GM19025 (cell line): ENCODE measurements around the gene TTBK2.

Experiments
- ATAC-seq: cut with Tn5 transposase; IDR thresholded peaks from one replicate; pipeline ENCODE4 v1.9.1; 2021; ENCODE audit warnings: mild to moderate bottlenecking, low read depth, moderate library complexity; ENCODE audit not compliant: unreplicated experiment

Gene TTBK2

DNA sequence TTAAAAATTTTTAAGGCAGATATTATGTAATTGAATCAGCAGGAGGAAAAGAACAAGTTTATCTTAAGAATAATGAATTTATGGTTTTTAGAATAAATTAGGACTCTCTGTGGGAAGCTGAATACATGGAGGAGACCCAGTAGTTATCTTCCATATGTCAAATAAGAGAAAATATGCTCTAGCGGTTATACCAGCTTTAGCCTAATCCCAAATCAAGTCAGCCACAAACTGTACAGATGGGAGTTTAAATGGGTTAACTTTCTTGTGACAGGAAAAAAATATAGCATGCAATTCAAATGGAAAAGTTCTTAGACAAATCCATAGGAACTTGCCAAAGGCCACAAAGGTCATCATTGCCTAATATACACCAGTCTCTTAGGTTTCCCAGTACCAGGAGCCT lies 84.3 kb downstream of the TTBK2 start:
- ATAC-seq: no peak

DNA sequence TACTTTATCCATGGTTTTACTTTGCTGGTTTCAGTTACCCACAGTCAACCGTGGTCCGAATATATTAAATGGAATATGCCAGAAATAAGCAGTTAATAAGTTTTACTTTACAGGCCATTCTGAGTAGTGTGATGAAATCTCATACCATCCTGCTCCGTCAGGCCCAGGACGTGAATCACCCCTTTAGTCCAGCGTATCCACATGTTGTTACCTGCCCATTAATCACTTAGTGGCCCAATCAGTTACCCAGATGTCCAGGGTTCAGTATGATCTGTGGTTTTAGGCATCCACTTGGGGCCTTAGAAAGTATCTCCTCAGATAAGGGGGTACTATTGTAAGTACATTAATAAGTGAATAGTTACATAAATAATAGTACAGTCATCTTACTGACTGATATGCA lies 88.0 kb downstream of the TTBK2 start:
- ATAC-seq: no peak

DNA sequence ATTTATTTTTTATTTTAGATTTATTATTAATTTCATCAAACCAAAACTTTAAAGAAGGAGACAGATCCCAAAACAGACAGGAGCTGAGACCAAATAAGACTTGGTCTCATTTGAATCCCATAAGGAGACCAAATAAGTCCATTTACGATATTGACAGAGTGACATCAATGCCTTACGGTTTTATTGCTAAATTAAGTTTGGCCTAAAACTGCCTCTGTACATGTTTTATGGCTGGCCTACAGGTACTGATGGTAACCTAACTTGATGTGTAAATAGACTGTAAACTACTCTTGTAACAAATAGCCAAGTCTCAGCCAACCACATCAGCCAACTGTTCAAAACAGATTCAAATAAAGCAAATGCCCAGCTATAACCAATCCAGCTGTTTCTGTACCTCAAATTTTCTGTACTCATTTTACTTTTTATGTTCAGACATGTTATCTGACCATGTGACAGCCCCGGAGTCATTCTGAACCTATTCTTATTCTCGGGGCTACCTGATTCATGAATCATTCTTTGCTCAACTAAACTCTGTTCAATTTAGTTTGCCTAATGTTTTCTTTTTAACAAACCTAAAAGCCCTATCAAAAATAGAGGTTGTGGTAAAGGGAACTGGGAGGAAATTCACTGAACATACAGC lies 94.2 kb downstream of the TTBK2 start:
- ATAC-seq: no peak

GRCh38 chr15:42825599-42825998 lies 95.0 kb downstream of the TTBK2 start:
- ATAC-seq: no peak

DNA sequence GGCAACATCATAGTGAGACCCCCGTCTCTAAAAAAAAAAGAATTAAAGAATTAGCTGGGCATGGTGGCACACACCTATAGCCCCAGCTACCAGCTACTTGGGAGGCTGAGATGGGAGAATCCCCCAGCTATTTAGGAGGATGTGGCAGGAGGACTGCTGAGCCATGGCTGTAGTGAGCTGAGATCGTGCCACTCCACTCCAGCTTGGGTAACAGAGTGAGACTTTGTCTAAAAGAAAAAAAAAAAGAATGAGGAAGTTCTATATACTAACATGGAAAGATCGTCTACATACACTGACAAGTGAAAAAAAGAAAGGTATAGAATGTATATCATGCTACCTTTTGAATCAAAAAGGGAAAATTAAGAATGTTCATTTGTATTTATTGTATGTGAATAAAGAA lies 99.8 kb downstream of the TTBK2 start:
- no peak for ATAC-seq

DNA sequence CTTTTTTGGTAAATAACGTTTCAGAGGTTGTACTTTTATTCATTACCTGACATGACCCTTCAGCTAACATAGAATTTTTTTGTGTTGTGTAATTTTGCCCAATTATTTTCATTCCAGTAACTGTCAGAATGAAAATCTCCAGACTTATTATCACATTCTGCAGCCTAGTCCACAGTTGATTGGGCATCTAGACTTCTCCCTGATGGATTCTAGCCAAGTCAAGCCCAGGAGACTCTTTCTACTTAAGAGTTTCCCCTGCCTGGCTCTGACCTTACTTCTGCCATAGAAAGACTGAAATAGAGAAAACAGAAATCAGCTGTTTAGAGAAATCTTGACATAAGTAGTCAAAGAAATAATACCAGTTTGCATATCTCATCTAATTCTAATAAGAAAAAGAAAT lies 100.8 kb downstream of the TTBK2 start:
- no peak for ATAC-seq

GRCh38 chr15:42811433-42811832 lies 109.1 kb downstream of the TTBK2 start:
- no peak for ATAC-seq

GRCh38 chr15:42808913-42809312 lies 111.7 kb downstream of the TTBK2 start:
- ATAC-seq: no peak

- ATAC-seq: no peak
Measured at GRCh38 chr15:42805266-42805665, 115.3 kb downstream of the TTBK2 start.

DNA sequence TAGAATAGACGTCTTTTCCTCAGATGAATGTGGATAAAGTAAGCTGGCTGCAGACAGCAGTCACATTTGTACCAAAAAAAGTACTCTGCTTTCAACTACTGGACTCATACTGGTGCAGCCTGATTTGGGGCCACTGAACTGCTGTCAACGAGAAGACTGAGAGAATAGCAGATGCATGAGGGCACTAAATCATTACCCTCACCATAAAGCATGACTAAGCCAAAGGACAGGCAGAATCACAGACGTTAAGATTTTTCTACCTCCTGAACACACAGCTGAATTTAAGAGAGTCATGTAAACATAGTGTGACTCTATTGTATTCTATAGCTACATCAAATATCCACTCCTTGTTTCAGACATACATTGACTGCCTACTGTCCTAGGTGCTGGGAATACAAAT lies 115.8 kb downstream of the TTBK2 start:
- no peak for ATAC-seq

- ATAC-seq: no peak
Measured at GRCh38 chr15:42803436-42803835, 117.1 kb downstream of the TTBK2 start.

DNA sequence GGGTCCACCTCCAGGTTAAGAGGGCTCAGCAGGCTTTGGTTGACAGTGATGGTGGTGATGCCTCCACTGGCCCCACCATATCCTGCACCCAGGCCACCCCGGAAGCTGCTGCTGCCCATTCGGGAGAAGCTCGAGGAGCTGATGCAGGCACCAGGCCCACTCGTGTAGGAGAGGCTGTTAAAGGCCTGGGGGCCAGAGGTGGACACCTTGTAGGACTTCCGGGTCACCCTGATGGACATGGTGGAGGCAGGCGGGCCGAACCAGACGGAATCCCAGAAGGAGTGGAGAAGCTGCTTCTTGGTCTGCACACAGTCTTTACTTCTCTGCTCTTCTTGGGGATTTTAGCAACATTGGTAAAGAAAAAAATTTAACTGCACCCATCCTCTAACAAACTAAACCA lies 118.4 kb downstream of the TTBK2 start:
- no peak for ATAC-seq

GRCh38 chr15:42800731-42801474 lies 119.7 kb downstream of the TTBK2 start:
- ATAC-seq: no peak

DNA sequence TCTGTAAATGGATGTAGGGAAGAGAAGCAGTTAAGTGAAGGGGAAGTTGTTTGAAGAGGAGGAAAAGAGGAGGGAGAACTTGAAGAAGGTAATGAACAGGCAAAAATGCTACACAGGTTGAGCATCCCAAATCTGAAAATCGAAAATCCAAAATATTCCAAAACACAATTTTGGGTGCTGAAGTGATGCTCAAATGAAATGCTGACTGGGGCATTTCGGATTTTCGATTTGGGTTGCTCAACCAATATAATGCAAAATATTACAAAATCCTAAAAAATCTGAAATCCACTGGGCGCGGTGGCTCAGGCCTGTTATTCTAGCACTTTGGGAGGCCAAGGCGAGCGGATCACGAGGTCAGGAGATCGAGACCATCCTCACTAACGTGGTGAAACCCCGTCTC lies 121.8 kb downstream of the TTBK2 start:
- no peak for ATAC-seq

DNA sequence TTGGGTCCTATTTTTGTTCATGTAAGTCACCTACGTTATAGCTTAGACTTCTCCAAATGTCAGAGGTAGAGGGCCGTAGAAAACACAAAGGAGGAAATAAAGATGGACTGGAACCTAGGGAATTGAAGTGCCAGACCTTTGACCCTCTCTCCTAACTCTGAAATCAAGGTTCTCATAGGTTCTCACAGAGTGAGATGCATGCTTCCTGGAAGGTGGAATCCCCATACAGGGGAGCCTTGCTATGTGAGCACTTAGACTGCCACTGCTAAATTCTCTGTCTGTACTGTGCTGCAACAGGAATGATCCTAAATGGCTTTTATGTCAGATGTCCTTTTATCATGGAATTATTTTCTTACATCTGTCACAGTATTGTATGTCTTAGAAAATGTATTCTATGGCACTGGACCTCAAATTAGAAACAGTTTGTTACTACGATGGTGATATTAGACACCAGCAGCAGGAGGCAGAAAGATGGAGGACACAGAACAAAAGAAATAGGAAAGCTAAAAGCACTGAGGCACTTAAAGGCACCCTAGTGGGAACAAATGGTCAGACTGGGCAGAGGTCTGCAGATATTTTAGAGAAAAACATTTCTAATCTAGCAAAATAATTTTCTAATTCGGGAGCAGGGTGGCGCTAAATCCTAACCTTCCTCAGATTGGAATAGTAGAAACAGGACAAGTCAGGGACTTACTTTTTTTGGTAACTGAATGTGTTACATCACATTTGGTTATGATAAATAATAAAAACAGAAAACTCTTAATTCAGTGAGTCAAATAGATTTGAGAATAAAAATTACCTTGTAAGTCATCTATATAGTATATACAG lies 123.4 kb downstream of the TTBK2 start:
- ATAC-seq: no peak

GRCh38 chr15:42788725-42789124 lies 131.9 kb downstream of the TTBK2 start:
- ATAC-seq: no peak

- no peak for ATAC-seq
Measured at GRCh38 chr15:42786978-42787377, 133.6 kb downstream of the TTBK2 start.

DNA sequence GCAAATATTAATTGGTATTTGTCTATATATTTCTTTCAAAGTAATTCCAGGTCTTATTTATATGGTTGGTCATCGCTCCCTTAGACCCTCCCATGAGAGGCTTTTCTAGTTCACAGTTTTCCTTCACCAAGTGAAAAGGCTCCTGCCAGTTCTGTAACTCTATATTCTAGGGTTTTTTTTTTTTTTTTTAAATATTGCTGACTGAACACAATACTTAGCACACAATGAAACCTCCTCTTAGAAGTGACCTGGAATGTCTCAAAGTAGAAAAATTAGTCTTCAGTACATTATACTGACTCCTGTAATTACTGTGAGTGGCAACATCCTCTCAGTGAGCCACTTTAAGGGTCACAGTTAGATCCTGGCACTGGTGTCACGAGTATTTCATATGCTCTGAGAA lies 135.0 kb downstream of the TTBK2 start:
- ATAC-seq: no peak

GRCh38 chr15:42784705-42785104 lies 135.9 kb downstream of the TTBK2 start:
- ATAC-seq: no peak

GRCh38 chr15:42782716-42783115 lies 137.9 kb downstream of the TTBK2 start:
- ATAC-seq: no peak

DNA sequence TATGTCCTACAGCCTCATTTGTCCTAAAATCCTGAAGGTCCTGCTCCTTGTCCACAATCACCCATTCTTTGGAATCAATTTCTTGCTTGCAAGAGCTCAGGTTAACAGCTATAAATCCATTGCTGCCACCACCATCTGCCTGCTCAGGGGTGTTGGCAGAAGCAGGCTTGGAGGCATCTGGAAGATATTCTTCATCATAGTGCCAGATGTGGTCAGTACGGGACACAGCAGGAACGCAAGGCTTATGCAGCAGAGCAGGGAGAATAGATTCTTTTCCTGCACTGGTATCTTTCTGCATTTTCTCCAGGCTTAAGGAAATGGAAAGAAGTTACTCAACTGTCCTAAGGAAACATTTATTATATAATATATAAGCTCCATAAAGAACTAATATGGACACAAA lies 145.2 kb downstream of the TTBK2 start:
- no peak for ATAC-seq

GRCh38 chr15:42772901-42773300 lies 147.7 kb downstream of the TTBK2 start:
- ATAC-seq: no peak
